ENCODE measurements around the gene MGAT4A. TPM values are rescaled to one million over a fixed set of nuclear protein-coding genes. Genes with fewer than 3 reads are reported as not detected.
A peak's percentile ranks its signal among the peaks of the same experiment; 100 is the strongest.
"Not testable (repeated sequence)": the region's sequence is repeated elsewhere in the genome, so short reads cannot be mapped to it uniquely, and the experiment has no call there.

The MGAT4A gene
- polyA plus RNA-seq, 2 donors, result 2.8 to 3.0 TPM

- 70 to 74% methylated on average over 3 of the region's 3 CpGs for WGBS, 2 donors
- no peaks in the 10 kb centered on the region for H3K9me3 ChIP-seq (ENCODE audit: control insufficient read depth in 2 of 2, insufficient read depth in 1 of 2, low read depth in 1 of 2, low read length in 1 of 2)
- no peaks in the 10 kb centered on the region for H3K4me1 ChIP-seq (ENCODE audit: control insufficient read depth in 2 of 2, insufficient read depth in 2 of 2, low read length in 1 of 2)
- no peaks in the 10 kb centered on the region for H3K36me3 ChIP-seq (ENCODE audit: control insufficient read depth in 2 of 2, insufficient read depth in 2 of 2, low read length in 1 of 2)
- H3K27ac ChIP-seq (ENCODE audit: low read depth in 2 of 2, low read length in 1 of 2), result no peak overlapping the region
- no peaks in the 10 kb centered on the region for H3K27me3 ChIP-seq (ENCODE audit: control insufficient read depth in 1 of 2, insufficient read depth in 2 of 2, low read length in 2 of 2)
- H3K4me3 ChIP-seq (ENCODE audit: low read depth in 1 of 2, low read length in 2 of 2), result no peak overlapping the region
These were observed 3.2 kb upstream of the MGAT4A start for GRCh38 chr2:98734162-98734561.

- H3K27me3 ChIP-seq (ENCODE audit: control insufficient read depth in 1 of 2, insufficient read depth in 2 of 2, low read length in 2 of 2), result no peaks in the 10 kb centered on the region
- H3K4me3 ChIP-seq (ENCODE audit: low read depth in 1 of 2, low read length in 2 of 2), result no peak overlapping the region
- H3K4me1 ChIP-seq (ENCODE audit: control insufficient read depth in 2 of 2, insufficient read depth in 2 of 2, low read length in 1 of 2), result no peaks in the 10 kb centered on the region
- no peak overlapping the region for H3K27ac ChIP-seq (ENCODE audit: low read depth in 2 of 2, low read length in 1 of 2)
- H3K9me3 ChIP-seq (ENCODE audit: control insufficient read depth in 2 of 2, insufficient read depth in 1 of 2, low read depth in 1 of 2, low read length in 1 of 2), result no peaks in the 10 kb centered on the region
- 70 to 82% methylated on average over 8 of the region's 8 CpGs for WGBS, 2 donors
- H3K36me3 ChIP-seq (ENCODE audit: control insufficient read depth in 2 of 2, insufficient read depth in 2 of 2, low read length in 1 of 2), result no peaks in the 10 kb centered on the region
These were observed 1.6 kb upstream of the MGAT4A start for GRCh38 chr2:98732430-98733051.

GRCh38 chr2:98731894-98732349 lies 990 bp upstream of the MGAT4A start:
- H3K27me3 ChIP-seq (ENCODE audit: control insufficient read depth in 1 of 2, insufficient read depth in 2 of 2, low read length in 2 of 2), result no peaks in the 10 kb centered on the region
- H3K9me3 ChIP-seq (ENCODE audit: control insufficient read depth in 2 of 2, insufficient read depth in 1 of 2, low read depth in 1 of 2, low read length in 1 of 2), result no peaks in the 10 kb centered on the region
- no peaks in the 10 kb centered on the region for H3K36me3 ChIP-seq (ENCODE audit: control insufficient read depth in 2 of 2, insufficient read depth in 2 of 2, low read length in 1 of 2)
- H3K27ac ChIP-seq (ENCODE audit: low read depth in 2 of 2, low read length in 1 of 2), result peak overlapping the region; percentile 78
- H3K4me3 ChIP-seq (ENCODE audit: low read depth in 1 of 2, low read length in 2 of 2), result peak overlapping the region; percentile 66 to 78
- H3K4me1 ChIP-seq (ENCODE audit: control insufficient read depth in 2 of 2, insufficient read depth in 2 of 2, low read length in 1 of 2), result no peaks in the 10 kb centered on the region
- 43 to 49% methylated on average over 6 of the region's 6 CpGs for WGBS, 2 donors

DNA sequence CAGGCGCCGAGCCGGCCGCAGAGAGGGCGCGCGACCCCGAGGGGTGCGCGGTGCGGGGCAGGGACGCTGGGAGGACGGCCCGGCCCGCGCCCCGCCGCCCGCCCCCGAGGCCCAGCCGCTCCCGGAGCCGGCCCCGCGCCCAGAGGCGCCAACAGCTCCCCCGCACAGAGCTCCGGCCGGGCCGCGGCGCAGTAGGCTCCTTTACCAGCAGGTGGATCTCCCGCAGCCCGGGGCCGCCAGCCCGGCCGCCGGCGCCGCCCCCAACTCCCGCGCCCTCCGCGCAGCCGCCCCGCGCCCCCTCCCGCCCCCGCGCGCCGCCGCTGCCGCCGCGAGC lies 258 bp downstream of the MGAT4A start:
- no peaks in the 10 kb centered on the region for H3K27me3 ChIP-seq (ENCODE audit: control insufficient read depth in 1 of 2, insufficient read depth in 2 of 2, low read length in 2 of 2)
- H3K4me1 ChIP-seq (ENCODE audit: control insufficient read depth in 2 of 2, insufficient read depth in 2 of 2, low read length in 1 of 2), result no peaks in the 10 kb centered on the region
- no peaks in the 10 kb centered on the region for H3K36me3 ChIP-seq (ENCODE audit: control insufficient read depth in 2 of 2, insufficient read depth in 2 of 2, low read length in 1 of 2)
- WGBS, 2 donors, result 0 to 1% methylated on average over 3 to 56 of the region's 56 CpGs
- H3K9me3 ChIP-seq (ENCODE audit: control insufficient read depth in 2 of 2, insufficient read depth in 1 of 2, low read depth in 1 of 2, low read length in 1 of 2), result no peaks in the 10 kb centered on the region
- peak overlapping the region; percentile 66 to 83 for H3K4me3 ChIP-seq (ENCODE audit: low read depth in 1 of 2, low read length in 2 of 2)
- peak overlapping the region; percentile 68 to 85 for H3K27ac ChIP-seq (ENCODE audit: low read depth in 2 of 2, low read length in 1 of 2)

GRCh38 chr2:98730053-98730706 lies 752 bp downstream of the MGAT4A start:
- Histone ChIP-seq H3K9me3 (ENCODE audit: control insufficient read depth in 2 of 2, insufficient read depth in 1 of 2, low read depth in 1 of 2, low read length in 1 of 2) (no peaks in the 10 kb centered on the region), H3K36me3 (ENCODE audit: control insufficient read depth in 2 of 2, insufficient read depth in 2 of 2, low read length in 1 of 2) (no peaks in the 10 kb centered on the region), H3K27me3 (ENCODE audit: control insufficient read depth in 1 of 2, insufficient read depth in 2 of 2, low read length in 2 of 2) (no peaks in the 10 kb centered on the region), H3K4me1 (ENCODE audit: control insufficient read depth in 2 of 2, insufficient read depth in 2 of 2, low read length in 1 of 2) (no peaks in the 10 kb centered on the region), H3K4me3 (ENCODE audit: low read depth in 1 of 2, low read length in 2 of 2) (peak overlapping the region; percentile 66 to 83), H3K27ac (ENCODE audit: low read depth in 2 of 2, low read length in 1 of 2) (peak overlapping the region; percentile 68 to 85)
- 0 to 1% methylated on average over 42 to 45 of the region's 45 CpGs for WGBS, 2 donors

GRCh38 chr2:98729652-98730051 lies 1.3 kb downstream of the MGAT4A start:
- 28 to 29% methylated on average over 10 of the region's 10 CpGs for WGBS, 2 donors
- H3K27ac ChIP-seq (ENCODE audit: low read depth in 2 of 2, low read length in 1 of 2), result no peak overlapping the region
- H3K9me3 ChIP-seq (ENCODE audit: control insufficient read depth in 2 of 2, insufficient read depth in 1 of 2, low read depth in 1 of 2, low read length in 1 of 2), result no peaks in the 10 kb centered on the region
- H3K36me3 ChIP-seq (ENCODE audit: control insufficient read depth in 2 of 2, insufficient read depth in 2 of 2, low read length in 1 of 2), result no peaks in the 10 kb centered on the region
- peak overlapping the region in 1 of 2 donors; percentile 66 for H3K4me3 ChIP-seq (ENCODE audit: low read depth in 1 of 2, low read length in 2 of 2)
- no peaks in the 10 kb centered on the region for H3K4me1 ChIP-seq (ENCODE audit: control insufficient read depth in 2 of 2, insufficient read depth in 2 of 2, low read length in 1 of 2)
- H3K27me3 ChIP-seq (ENCODE audit: control insufficient read depth in 1 of 2, insufficient read depth in 2 of 2, low read length in 2 of 2), result no peaks in the 10 kb centered on the region

- WGBS, 2 donors, result 57 to 74% methylated on average over 5 of the region's 5 CpGs
- H3K27ac ChIP-seq (ENCODE audit: low read depth in 2 of 2, low read length in 1 of 2); H3K27me3 ChIP-seq (ENCODE audit: control insufficient read depth in 1 of 2, insufficient read depth in 2 of 2, low read length in 2 of 2); H3K9me3 ChIP-seq (ENCODE audit: control insufficient read depth in 2 of 2, insufficient read depth in 1 of 2, low read depth in 1 of 2, low read length in 1 of 2); H3K4me1 ChIP-seq (ENCODE audit: control insufficient read depth in 2 of 2, insufficient read depth in 2 of 2, low read length in 1 of 2); H3K4me3 ChIP-seq (ENCODE audit: low read depth in 1 of 2, low read length in 2 of 2); H3K36me3 ChIP-seq (ENCODE audit: control insufficient read depth in 2 of 2, insufficient read depth in 2 of 2, low read length in 1 of 2): not testable (repeated sequence)
These were observed 2.7 kb downstream of the MGAT4A start for GRCh38 chr2:98728088-98728718.

GRCh38 chr2:98727369-98728087 lies 3.4 kb downstream of the MGAT4A start:
- Histone ChIP-seq H3K4me3 (ENCODE audit: low read depth in 1 of 2, low read length in 2 of 2) (no peak overlapping the region), H3K27ac (ENCODE audit: low read depth in 2 of 2, low read length in 1 of 2) (no peak overlapping the region), H3K9me3 (ENCODE audit: control insufficient read depth in 2 of 2, insufficient read depth in 1 of 2, low read depth in 1 of 2, low read length in 1 of 2) (no peaks in the 10 kb centered on the region), H3K36me3 (ENCODE audit: control insufficient read depth in 2 of 2, insufficient read depth in 2 of 2, low read length in 1 of 2) (no peaks in the 10 kb centered on the region), H3K4me1 (ENCODE audit: control insufficient read depth in 2 of 2, insufficient read depth in 2 of 2, low read length in 1 of 2) (no peaks in the 10 kb centered on the region), H3K27me3 (ENCODE audit: control insufficient read depth in 1 of 2, insufficient read depth in 2 of 2, low read length in 2 of 2) (no peaks in the 10 kb centered on the region)
- 41 to 54% methylated on average over 5 of the region's 5 CpGs for WGBS, 2 donors

DNA sequence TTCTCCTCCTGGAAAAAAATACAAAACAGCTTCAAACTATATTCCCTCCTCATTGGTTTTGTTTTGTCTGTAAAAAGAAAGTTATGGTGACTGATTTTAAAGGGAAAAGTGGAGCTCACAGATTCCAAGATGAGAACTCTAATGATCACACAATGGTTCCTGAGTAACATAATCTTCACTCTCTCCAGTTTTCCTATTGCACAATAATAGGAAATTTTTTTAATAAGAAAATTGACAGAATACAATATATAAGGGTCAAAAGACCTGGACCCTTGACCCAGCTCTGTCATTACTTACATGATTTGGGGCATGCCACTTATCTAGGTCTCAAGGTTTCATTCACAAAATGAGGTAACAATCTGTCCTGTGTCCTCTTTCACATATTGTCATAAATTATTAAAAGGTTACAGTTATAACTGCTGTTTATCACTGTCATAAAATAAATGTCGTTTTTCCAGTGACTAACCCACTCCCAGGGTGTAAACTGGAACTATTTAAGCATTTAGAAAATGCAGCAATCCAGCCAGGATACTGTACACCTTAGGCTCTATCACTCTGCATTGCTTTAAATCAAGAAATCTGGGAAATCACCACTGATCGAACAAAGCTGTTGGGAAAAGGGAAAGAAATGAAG lies 4.1 kb downstream of the MGAT4A start:
- no peak overlapping the region for H3K27ac ChIP-seq (ENCODE audit: low read depth in 2 of 2, low read length in 1 of 2)

More for the DNA sequence above, 4.1 kb downstream of the MGAT4A start:
- Histone ChIP-seq H3K36me3 (ENCODE audit: control insufficient read depth in 2 of 2, insufficient read depth in 2 of 2, low read length in 1 of 2) (no peaks in the 10 kb centered on the region), H3K27me3 (ENCODE audit: control insufficient read depth in 1 of 2, insufficient read depth in 2 of 2, low read length in 2 of 2) (no peaks in the 10 kb centered on the region), H3K9me3 (ENCODE audit: control insufficient read depth in 2 of 2, insufficient read depth in 1 of 2, low read depth in 1 of 2, low read length in 1 of 2) (no peaks in the 10 kb centered on the region), H3K4me3 (ENCODE audit: low read depth in 1 of 2, low read length in 2 of 2) (no peak overlapping the region), H3K4me1 (ENCODE audit: control insufficient read depth in 2 of 2, insufficient read depth in 2 of 2, low read length in 1 of 2) (no peaks in the 10 kb centered on the region)
- WGBS, 2 donors, result 41 to 44% methylated on average over 2 of the region's 2 CpGs

All from esophagus (tissue), 2 donors.